Umbilical cord (tissue), 2 donors: ENCODE measurements around the gene SEMA6C. TPM values are rescaled to one million over a fixed set of nuclear protein-coding genes. Genes with fewer than 3 reads are reported as not detected.

Experiments
- DNase-seq: peaks from one replicate; pipeline ENCODE4 v3.0.0-alpha.2; 2015; ENCODE audit warnings: low spot score
- total RNA-seq: library from RNA; depleted of rRNA; stranded (reverse); fragments of >200 nt; gene quantifications from one replicate; pipeline ENCODE4 v1.2.3, GENCODE V29; 2014; ENCODE audit warnings: low replicate concordance; ENCODE audit not compliant: insufficient read depth

The SEMA6C gene
- total RNA-seq, 1 donor from 2014 or later: 4.8 TPM

DNA sequence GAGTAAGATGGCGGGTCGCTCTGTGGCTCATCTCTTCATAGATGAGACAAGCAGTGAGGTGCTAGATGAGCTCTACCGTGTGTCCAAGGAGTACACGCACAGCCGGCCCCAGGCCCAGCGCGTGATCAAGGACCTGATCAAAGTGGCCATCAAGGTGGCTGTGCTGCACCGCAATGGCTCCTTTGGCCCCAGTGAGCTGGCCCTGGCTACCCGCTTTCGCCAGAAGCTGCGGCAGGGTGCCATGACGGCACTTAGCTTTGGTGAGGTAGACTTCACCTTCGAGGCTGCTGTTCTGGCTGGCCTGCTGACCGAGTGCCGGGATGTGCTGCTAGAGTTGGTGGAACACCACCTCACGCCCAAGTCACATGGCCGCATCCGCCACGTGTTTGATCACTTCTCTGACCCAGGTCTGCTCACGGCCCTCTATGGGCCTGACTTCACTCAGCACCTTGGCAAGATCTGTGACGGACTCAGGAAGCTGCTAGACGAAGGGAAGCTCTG, 12.4 kb upstream of the SEMA6C start:
- DNase-seq: no peak

GRCh38 chr1:151158326-151158725, 11.9 kb upstream of the SEMA6C start:
- no peak for DNase-seq

GRCh38 chr1:151157067-151157531, 10.7 kb upstream of the SEMA6C start:
- DNase-seq: no peak

- DNase-seq: no peak
Observed at GRCh38 chr1:151156515-151156819, 10.0 kb upstream of the SEMA6C start, which contains the start of gene TNFAIP8L2. Gene TNFAIP8L2, plus strand, starts transcription at chr1:151156649. Its CDS starts 2,049 bp downstream, at chr1:151158698.

DNA sequence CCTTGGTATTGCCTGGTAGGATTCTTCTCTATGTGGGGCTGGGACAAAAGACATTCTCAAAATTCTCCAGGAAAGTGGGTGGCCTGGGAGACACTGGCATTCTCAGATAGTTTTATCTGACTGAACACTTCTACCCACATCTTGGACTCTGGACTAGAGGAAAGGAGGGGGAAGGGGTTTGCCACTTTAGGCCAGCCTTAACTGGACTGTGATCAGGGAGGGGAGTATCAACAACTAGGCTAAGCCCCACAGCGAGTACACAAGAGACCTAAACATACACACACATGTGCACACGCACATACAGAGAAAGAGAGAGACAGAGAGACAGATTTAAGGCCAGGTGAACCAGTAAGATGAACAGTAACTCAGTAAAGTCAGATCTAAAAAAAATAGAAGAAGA, 1.2 kb upstream of the SEMA6C start:
- no peak for DNase-seq

GRCh38 chr1:151147132-151147503, 687 bp upstream of the SEMA6C start:
- DNase-seq: no peak

- DNase-seq: no peak
Observed at GRCh38 chr1:151146072-151146411, 389 bp downstream of the SEMA6C start.

DNA sequence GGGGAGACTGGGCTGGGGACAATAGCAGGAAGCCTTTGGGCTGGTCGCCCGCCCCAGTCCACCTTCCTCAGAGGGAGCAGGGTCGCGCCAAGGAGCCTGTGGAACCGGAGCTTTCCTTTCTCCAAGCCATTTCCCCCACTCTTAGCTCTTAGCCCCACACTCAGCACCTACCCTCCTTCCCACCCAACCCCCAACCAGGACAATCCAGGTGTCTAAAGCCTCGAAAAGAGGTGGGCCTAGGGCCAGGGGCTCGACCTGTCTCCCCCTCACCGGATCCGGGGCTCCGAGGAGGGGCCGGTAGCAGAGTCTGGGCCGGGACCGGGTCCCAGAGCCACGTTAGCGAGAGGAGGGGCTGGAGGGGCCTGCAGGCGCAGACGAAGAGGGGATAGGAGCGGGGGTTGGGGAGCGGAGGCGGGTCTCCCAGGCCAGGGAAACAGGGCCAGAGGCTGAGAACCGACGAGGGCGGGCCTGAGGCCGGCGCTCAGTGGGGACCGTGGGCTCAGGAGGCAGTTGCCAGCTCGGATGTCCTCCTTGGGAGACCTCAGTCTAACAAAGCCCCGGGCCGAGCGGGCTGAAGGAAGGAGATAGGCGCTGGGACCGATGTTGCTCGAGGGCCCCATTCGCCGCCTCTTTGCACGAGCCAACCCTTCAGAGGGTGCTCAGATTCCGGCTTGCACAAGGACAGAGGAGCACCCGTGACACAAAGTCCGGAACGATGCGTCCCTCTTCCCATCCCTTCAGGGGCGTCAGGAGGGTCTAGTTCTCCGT, 943 bp downstream of the SEMA6C start:
- peak; percentile 35 for DNase-seq

DNA sequence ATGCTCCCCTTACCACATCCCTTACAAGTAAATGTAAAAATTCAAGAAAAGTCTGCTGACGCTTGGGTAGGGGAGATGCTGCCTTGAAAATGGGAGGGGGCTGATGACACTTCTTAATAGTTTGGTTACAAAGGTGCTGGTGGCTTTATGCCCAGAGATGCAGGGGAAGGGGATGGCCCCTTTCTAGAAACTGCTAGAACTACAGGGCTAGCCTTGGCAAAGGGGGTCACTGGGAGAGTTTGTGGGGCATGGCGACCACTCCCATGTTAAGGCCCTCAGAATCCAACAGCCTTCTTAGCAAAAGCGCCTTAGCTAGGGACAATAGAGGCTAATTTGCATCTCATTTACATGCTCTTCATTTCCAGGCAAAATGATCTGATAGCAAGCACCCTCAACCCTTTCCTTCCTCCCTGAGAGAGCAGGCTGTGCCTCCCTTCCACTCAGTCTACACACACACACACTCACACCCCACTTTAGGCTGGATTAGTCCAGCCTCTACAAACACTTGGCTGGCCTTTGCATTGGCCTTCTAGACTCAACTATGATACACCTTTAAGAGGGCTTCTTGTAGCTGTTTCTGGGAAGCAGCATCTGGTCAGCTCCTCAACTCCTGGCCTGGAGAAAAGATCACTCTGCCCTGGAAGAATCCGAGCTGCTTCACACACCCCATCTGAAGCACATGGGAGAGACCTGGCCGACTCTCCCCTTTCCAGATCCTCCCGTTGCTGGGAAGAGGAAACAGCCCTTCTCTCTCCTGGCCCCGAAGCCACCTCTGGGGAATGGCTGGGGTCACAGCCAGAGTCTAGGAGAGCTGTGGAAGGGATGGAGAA, 1.7 kb downstream of the SEMA6C start:
- peak; percentile 39 for DNase-seq

GRCh38 chr1:151143986-151144385, 2.4 kb downstream of the SEMA6C start:
- no peak for DNase-seq

GRCh38 chr1:151143057-151143435, 3.4 kb downstream of the SEMA6C start:
- DNase-seq: no peak

DNA sequence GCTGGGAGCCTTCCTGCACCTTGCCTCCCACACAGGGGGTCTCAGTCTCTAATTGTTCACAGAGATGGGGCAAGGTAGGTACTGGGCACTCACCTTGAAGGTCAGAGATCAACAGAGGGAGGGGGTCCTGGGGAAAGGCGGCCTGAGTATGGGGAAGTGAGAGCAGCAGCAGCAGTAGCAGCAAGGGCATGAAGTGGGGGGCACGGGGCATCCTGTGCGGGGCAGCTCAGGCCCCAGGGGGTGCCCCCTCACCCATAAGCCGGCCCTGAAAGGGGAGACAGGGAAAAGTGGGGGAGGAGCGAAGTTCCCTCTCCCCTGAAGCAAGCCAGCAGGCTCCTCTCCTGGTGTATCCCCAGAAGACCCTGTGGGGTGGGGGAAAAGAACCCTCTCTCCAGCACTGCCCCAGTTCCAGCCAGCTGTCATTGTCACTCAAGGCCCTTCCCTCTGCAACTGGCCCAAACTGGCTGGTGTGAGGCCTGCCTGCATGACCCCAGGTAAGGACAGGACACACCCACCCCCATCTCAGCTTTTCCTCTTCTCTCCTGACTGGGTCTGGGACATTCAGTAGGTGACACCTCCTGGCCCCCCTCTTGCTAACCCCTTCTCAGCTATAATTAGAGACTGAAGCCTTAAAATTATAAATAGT, 3.9 kb downstream of the SEMA6C start:
- no peak for DNase-seq

DNA sequence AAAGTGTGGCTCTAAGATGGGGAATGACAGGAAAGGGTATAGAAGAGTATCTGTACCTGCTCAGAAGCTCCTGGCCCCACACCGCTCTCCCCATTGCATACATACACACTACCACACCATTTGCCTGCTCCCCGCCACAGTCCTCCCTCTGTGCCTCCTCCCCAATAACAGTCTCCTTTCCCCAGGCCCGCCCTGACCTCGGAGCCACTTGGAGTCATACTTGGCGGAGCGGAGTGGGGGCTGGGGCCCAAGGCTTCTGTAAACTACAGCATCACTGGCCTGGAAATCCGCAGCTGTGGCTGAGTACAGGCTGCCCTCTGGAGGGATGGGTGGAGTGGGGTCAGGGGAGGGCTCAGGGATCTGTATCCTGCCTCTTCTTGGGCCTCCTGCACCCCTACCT, 8.6 kb downstream of the SEMA6C start:
- DNase-seq: no peak

DNA sequence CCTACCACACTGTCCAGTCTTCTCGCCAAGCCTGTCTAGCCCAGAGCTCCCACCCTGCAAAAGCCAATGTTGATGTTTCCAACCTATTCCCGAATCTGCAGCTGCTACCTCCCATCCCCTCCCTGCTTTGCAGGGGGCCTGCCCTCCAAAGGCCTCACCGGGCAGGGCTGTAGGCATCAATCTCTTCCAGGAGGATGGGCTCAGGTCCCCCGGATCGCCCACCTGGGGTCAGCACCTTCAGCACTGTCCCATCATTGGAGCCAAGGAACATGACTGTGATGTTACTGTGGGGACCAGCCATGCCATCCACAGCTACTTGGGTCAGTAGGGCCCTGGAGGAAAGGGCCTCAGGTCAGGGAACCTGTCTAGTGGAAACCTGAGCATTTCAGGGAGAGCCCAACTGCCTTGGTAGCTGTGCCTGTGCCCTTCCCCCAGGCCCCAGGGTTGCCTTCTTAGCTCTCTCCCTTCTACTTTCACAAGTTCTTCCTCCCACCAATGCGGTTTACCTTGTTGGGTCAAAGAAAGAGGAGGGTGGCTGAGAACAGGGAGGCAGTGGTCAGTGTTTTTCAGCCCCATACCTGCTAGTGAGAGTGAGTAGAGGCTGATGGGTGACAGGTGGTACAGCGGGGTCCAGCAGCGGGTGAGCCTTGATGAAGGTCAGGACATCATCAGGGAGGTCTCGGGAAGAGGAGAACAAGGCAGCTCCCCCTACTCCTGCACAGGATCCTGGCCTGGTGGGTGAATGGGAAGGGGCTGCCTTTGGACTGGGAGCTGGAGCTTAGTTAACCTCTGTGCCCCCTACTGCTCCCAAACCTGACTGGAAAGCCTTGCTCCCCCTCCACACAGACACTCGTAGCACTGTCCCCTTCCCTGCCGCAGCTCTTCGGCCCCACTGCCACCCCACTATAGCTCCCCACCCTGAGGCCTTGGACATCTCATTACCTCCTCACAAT, 10.7 kb downstream of the SEMA6C start:
- no peak for DNase-seq

DNA sequence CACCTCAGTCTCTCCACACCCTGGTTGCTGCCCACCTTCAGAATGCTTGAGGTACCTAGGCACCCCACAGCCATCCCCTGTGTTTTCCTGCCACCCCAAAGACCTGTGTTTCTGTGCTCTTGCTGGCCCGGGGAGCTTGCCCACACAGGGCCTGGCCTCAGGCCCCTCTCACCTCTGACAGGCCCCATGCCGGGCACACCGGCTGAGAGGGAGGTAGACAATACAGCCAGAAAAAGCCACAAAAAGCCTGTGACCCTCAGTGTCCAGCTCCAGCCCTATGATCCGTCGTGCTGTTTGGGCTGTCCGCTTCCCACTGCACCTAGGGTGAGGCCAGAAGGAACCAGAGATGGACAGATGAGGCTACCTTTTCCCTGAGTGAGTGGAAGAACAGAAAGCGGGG, 11.4 kb downstream of the SEMA6C start:
- no peak for DNase-seq

DNA sequence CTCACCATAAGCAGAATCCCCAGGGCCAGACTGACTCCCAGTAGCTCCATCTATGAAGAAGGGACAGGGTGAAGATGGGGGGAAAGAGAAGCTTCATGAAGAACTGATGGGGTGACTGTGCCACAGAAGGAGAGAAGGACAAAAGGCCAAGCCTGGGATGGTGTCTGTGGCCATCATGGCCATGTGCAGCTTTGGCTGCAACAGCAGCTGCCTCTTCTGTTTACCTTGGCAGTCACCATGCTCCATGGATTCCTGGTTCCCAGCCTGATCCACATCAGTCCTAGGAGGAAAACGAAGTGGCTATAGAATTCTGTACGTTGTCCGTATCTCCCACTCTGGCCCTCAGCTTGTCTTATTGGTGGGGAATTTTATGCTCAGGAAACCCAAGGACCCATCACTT, 12.0 kb downstream of the SEMA6C start:
- DNase-seq: no peak

DNA sequence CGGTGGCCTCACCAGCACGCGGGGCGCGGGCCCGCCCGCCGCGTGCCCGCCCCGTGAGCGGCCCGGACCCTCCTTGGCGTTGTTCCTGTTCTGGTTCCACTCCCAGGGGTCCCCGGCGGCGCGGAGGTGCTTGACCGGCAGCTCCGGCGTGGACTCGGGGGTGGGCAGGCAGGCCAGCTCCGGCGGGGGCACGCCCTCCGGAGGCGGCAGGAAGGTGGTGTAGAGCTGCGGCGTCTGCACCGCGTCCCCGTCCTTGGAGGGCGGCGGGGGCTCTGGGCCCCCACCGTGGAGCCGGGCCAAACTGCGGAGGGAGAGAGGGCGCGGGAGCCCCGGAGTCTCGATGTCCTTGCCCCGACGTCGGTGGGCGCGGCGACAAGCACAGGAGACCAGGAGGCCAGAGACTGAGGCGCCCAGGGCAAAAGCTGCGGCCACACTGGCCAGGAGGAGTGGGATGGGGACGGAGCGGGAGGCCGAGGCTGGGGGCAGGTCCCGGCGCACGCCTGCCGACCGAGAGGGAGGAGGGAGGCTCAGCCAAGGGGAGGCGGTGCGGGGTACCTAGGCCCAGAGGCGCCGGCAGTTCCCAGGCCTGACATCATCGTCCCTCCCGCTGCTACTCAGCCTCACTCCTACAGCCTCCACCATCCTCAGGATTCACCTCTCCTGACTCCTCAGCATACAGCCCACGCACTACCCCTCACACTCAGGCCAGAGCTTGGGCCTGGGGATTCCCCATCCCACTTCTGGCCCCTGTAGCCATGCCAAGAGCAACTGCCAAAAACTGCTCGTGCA, 13.2 kb downstream of the SEMA6C start:
- no peak for DNase-seq

DNA sequence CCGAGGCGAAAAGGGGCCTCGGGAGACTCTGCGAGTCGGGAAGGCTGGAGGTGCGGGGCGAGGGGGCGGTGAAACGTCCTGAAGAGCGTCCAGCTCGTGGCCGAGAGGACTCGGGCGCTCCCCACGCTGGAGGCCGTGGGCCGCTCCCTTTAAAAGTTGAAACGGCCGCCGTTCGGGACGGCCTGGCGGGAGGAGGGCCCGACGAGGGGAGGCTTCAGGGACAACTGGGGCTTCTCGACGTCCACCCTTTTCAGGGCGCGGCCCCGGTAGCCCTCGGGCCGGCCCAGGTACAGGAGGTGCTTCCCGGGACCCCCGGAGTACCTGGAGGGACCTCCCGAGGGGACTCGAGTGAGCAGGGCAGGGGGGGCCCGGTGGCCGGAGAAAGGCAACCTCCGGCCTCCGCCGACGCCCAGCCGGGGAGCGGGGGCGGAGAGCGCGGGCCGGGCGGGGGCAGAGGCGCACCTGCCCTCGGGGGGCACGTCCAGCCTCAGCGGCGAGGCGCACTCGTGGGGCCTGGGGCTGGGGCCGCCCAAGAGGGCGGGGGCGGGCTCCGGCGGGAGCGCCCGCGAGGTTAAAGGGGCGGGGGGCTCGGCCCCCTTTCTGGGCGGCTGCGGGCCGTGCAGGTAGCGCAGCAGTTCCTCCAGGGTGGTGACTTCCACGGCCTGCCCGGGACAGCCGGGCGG, 14.0 kb downstream of the SEMA6C start:
- no peak for DNase-seq

GRCh38 chr1:151131701-151132334, 14.6 kb downstream of the SEMA6C start:
- DNase-seq: peak; percentile 46
